Measurements from ENCODE around the gene ANKRD34A.

Gene ANKRD34A

GRCh38 chr1:145983206-145983675 lies 18.9 kb upstream of the ANKRD34A start:
- no peak overlapping the region for H3K4me3 ChIP-seq (replicated peaks; ENCODE audit: low read depth, low read length)
- no peak for TF ChIP-seq CTCF (IDR thresholded peaks at IDR 0.05; ENCODE audit: low read length, missing control alignments)
- DNase-seq (ENCODE audit: low read depth), result no peak

- TF ChIP-seq CTCF (IDR thresholded peaks at IDR 0.05; ENCODE audit: low read length, missing control alignments), result no peak
- DNase-seq (ENCODE audit: low read depth), result peak; percentile 74
- no peak overlapping the region for H3K4me3 ChIP-seq (replicated peaks; ENCODE audit: low read depth, low read length)
Observed at GRCh38 chr1:145982010-145982723, 17.8 kb upstream of the ANKRD34A start.

- H3K4me3 ChIP-seq (replicated peaks; ENCODE audit: low read depth, low read length), result no peak overlapping the region
- no peak for DNase-seq (ENCODE audit: low read depth)
- TF ChIP-seq CTCF (IDR thresholded peaks at IDR 0.05; ENCODE audit: low read length, missing control alignments), result no peak
Observed at GRCh38 chr1:145980457-145980994, 16.2 kb upstream of the ANKRD34A start.

GRCh38 chr1:145979746-145980456 lies 15.5 kb upstream of the ANKRD34A start:
- TF ChIP-seq CTCF (IDR thresholded peaks at IDR 0.05; ENCODE audit: low read length, missing control alignments), result no peak
- peak overlapping the region; percentile 8 for H3K4me3 ChIP-seq (replicated peaks; ENCODE audit: low read depth, low read length)
- DNase-seq (ENCODE audit: low read depth), result peak; percentile 61

GRCh38 chr1:145978854-145979745 lies 14.7 kb upstream of the ANKRD34A start:
- DNase-seq (ENCODE audit: low read depth), result peak; percentile 100
- H3K4me3 ChIP-seq (replicated peaks; ENCODE audit: low read depth, low read length), result peak overlapping the region; percentile 40
- TF ChIP-seq CTCF (IDR thresholded peaks at IDR 0.05; ENCODE audit: low read length, missing control alignments), result peak; percentile 41

- TF ChIP-seq CTCF (IDR thresholded peaks at IDR 0.05; ENCODE audit: low read length, missing control alignments), result no peak
- no peak overlapping the region for H3K4me3 ChIP-seq (replicated peaks; ENCODE audit: low read depth, low read length)
- no peak for DNase-seq (ENCODE audit: low read depth)
Observed at GRCh38 chr1:145978471-145978853, 14.1 kb upstream of the ANKRD34A start.

Measured in fibroblast of pulmonary artery (primary cell).